OCI-LY7 (cell line): Measurements from ENCODE around the gene THSD7A. TPM values are rescaled to one million over a fixed set of nuclear protein-coding genes. Genes with fewer than 3 reads are reported as not detected.

Experiments used
- Bru-seq: library from RNA; stranded (reverse); fragments of 400-500 nt; gene quantifications from one replicate; lab custom pipeline; 2021; lab: Mats Ljungman, UMichigan
- BruChase-seq, 2 experiments: library from RNA; stranded (reverse); fragments of 400-500 nt; gene quantifications; one replicate each; lab custom pipeline; 2021; lab: Mats Ljungman, UMichigan
- BruUV-seq: library from RNA; stranded (reverse); fragments of 400-500 nt; replicated peaks from 2 replicates; lab custom pipeline; 2021; lab: Mats Ljungman, UMichigan
- CTCF ChIA-PET: fragments of 300-600 bp; sonication (Branson Sonifier 250); formaldehyde crosslinking; loops from one replicate; lab custom pipeline; 2022; ENCODE audit warnings: antibody characterized with exemption; ENCODE audit not compliant: unreplicated experiment; lab: Charles Lee
- POLR2A ChIA-PET: fragments of 300-600 bp; sonication (Branson Sonifier 250); formaldehyde crosslinking; loops from one replicate; lab custom pipeline; 2022; ENCODE audit warnings: antibody characterized with exemption; lab: Charles Lee
- DNase-seq: peaks from one replicate; pipeline ENCODE4 v3.0.0-alpha.2; 2015; ENCODE audit warnings: low spot score
- H2AFZ ChIP-seq: fragments of 200-600 bp; sonication (generic), shearing (Covaris generic); 2 replicates; pipeline ENCODE4 v1.6.1; 2014; ENCODE audit warnings: mild to moderate bottlenecking, antibody characterized with exemption, low read length, moderate library complexity
- H3K27ac ChIP-seq: fragments of 200-600 bp; sonication (generic); 2 replicates; pipeline ENCODE4 v1.5.1; 2014; ENCODE audit warnings: mixed run types, low read depth, mild to moderate bottlenecking, moderate library complexity, low read length, inconsistent platforms; ENCODE audit not compliant: poor library complexity, severe bottlenecking
- H3K36me3 ChIP-seq: fragments of 200-600 bp; sonication (generic); 2 replicates; pipeline ENCODE4 v1.6.1; 2014; ENCODE audit warnings: mild to moderate bottlenecking, antibody characterized with exemption, low read length, moderate library complexity, mixed read lengths; ENCODE audit not compliant: insufficient read depth
- H3K4me1 ChIP-seq: fragments of 200-600 bp; sonication (generic); 2 replicates; pipeline ENCODE4 v1.5.1; 2014; ENCODE audit warnings: mild to moderate bottlenecking, low read length; ENCODE audit not compliant: insufficient read depth, poor library complexity, severe bottlenecking
- H3K4me2 ChIP-seq: fragments of 200-600 bp; sonication (generic); 2 replicates; pipeline ENCODE4 v1.6.1; 2014; ENCODE audit warnings: mild to moderate bottlenecking, low read length
- H3K4me3 ChIP-seq: fragments of 200-600 bp; sonication (generic); 2 replicates; pipeline ENCODE4 v1.5.1; 2014; ENCODE audit warnings: mild to moderate bottlenecking, low read depth, low read length; ENCODE audit not compliant: poor library complexity, severe bottlenecking
- H3K79me2 ChIP-seq: fragments of 200-600 bp; sonication (generic); 2 replicates; pipeline ENCODE4 v1.6.1; 2016; ENCODE audit warnings: low read depth, mild to moderate bottlenecking, low read length, moderate library complexity, mixed read lengths; ENCODE audit not compliant: insufficient read depth
- H3K9me2 ChIP-seq: fragments of 200-600 bp; sonication (generic); 2 replicates; pipeline ENCODE4 v1.6.1; 2016; ENCODE audit warnings: mild to moderate bottlenecking, low read length, mixed read lengths; ENCODE audit not compliant: insufficient read depth
- H3K9me3 ChIP-seq: fragments of 200-600 bp; sonication (generic); 2 replicates; pipeline ENCODE4 v1.6.1; 2014; ENCODE audit warnings: mild to moderate bottlenecking, mixed run types, low read length, mixed read lengths
- H4K20me1 ChIP-seq: fragments of 200-600 bp; sonication (generic); 2 replicates; pipeline ENCODE4 v1.6.1; 2014; ENCODE audit warnings: mild to moderate bottlenecking, antibody characterized with exemption, low read length, moderate library complexity, mixed read lengths; ENCODE audit not compliant: insufficient read depth
- EZH2phosphoT487 ChIP-seq: fragments of 200-600 bp; sonication (generic); IDR thresholded peaks from 2 replicates; pipeline ENCODE4 v1.6.1; 2018; ENCODE audit warnings: low read depth, borderline replicate concordance, mild to moderate bottlenecking, mixed run types, antibody characterized with exemption, low read length, moderate library complexity, mixed read lengths
- intact Hi-C: fragments of 100-400 bp; cut with micrococcal nuclease; formaldehyde crosslinking; loops from one replicate; pipeline ENCODE4 v1.10.0; 2022; ENCODE audit not compliant: unreplicated experiment
- long read RNA-seq: library from polyadenylated mRNA; stranded (forward); transcript quantifications from one replicate; pipeline ENCODE4 v2.0.0, GENCODE V29; 2022
- total RNA-seq, 2 experiments: library from RNA; depleted of rRNA in 1 of 2; stranded (reverse); fragments of >200 nt in 1 of 2; shearing (Covaris generic) in 1 of 2; gene quantifications; 2 replicates each; pipeline ENCODE4 v1.2.3, GENCODE V29; 2014 to 2022
- TF ChIP-seq, protein P1 (sequence below): fragments of 200-600 bp; sonication (generic); conservative IDR thresholded peaks from 2 replicates; pipeline ENCODE4 v1.5.1; 2014; ENCODE audit warnings: mild to moderate bottlenecking, antibody characterized with exemption, low read length, moderate library complexity, mixed read lengths

THSD7A gene
- total RNA-seq (2014; rRNA removed; shearing (Covaris generic)) = 0.05 and 0.13 TPM in 2 replicates
- total RNA-seq (2022) = not detected in 2 replicates
- percentile 4 among the genes with signal in this experiment for Bru-seq, nascent RNA
- percentile 2 among the genes with signal in this experiment for BruChase-seq, experiment 1, labeled RNA remaining after a 6-hour chase
- BruChase-seq, experiment 2, labeled RNA remaining after a 2-hour chase = percentile 3 among the genes with signal in this experiment
- long read RNA-seq = 0 reads

DNA sequence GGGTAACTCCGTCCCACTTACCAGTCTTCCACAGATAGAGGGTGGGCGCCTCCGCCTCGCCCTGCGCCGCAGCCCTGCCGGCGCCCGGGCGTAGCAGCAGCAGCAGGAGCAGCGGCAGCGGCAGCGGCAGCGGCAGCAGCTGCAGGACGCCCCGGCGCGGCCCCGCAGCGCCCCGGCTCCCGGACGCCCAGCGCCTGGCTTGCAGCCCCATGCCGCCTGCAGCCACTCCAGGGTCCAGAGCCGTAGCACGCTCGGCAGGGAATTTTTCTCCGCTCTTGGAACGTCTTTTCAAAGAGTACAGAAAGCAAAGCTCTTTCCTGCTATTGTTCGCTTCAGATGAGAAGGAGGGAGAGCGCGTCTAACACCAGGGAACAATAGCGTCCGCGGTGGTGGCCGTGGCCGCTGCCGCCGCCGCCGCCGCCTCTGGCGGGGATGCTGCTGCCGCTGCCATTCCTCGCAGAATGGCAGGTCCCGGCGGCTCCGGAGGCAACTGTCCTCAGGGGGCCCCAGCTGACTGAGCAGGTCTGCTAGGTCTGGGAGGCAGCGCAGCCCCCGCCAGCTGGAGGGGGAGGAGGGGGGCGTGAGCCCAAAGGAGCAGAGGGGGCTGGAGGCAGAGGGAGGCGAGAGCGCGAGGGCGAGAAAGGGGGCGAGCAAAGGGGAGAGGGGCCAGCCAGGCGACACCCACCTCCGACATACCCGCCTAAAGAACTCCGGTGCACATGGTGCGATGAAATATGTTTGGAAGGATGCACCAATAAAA lies at the start of gene THSD7A:
Gene THSD7A, minus strand, starts transcription at position 463 of the 760 bp plus-strand sequence. Its CDS starts 252 bp downstream, at position 211.
- Histone ChIP-seq H3K9me2 (no peaks in the 10 kb centered on the region), H3K4me1 (no peaks in the 10 kb centered on the region), H4K20me1 (no peaks in the 10 kb centered on the region), H3K27ac (no peak within 1 kb of the TSS), H3K36me3 (no peaks in the 10 kb centered on the region), H2AFZ (no peak within 1 kb of the TSS), H3K79me2 (no peaks in the 10 kb centered on the region), H3K4me2 (no peak within 1 kb of the TSS), H3K9me3 (no peaks in the 10 kb centered on the region), H3K4me3 (no peak within 1 kb of the TSS)
- intact Hi-C loops = no loop called here
- ChIA-PET POLR2A (no interaction called here), CTCF (no interaction called here)
- BruUV-seq = no TSS peak
- no peak for TF ChIP-seq EZH2phosphoT487
- TF ChIP-seq, protein P1, sequence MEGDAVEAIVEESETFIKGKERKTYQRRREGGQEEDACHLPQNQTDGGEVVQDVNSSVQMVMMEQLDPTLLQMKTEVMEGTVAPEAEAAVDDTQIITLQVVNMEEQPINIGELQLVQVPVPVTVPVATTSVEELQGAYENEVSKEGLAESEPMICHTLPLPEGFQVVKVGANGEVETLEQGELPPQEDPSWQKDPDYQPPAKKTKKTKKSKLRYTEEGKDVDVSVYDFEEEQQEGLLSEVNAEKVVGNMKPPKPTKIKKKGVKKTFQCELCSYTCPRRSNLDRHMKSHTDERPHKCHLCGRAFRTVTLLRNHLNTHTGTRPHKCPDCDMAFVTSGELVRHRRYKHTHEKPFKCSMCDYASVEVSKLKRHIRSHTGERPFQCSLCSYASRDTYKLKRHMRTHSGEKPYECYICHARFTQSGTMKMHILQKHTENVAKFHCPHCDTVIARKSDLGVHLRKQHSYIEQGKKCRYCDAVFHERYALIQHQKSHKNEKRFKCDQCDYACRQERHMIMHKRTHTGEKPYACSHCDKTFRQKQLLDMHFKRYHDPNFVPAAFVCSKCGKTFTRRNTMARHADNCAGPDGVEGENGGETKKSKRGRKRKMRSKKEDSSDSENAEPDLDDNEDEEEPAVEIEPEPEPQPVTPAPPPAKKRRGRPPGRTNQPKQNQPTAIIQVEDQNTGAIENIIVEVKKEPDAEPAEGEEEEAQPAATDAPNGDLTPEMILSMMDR = no peak
- DNase-seq = no peak

DNA sequence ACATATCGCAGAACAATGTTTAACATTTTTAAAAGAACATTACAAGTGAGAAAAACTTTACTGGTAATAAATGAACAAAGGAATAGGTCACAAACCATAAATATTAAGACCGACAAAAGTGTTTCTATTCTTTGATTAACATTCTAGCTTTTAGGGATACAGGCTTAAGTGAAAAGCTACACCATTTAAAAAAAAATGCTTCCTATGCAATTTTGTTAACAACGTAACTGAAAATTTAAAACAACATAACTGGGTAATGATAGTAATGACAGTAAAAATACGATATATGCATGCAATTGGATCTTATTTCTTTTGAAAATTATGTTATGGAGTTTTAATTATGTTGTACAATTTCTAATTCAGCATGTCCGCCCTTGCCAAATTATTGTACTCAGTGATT lies 49.7 kb upstream of the THSD7A start:
- H3K4me1 ChIP-seq = no peaks in the 10 kb centered on the region
- no peak overlapping the region for H2AFZ ChIP-seq
- DNase-seq = no peak
- no peak for TF ChIP-seq EZH2phosphoT487
- TF ChIP-seq, protein P1 = no peak
- no peaks in the 10 kb centered on the region for H4K20me1 ChIP-seq
- H3K36me3 ChIP-seq = no peaks in the 10 kb centered on the region
- no peak overlapping the region for H3K27ac ChIP-seq
- H3K4me3 ChIP-seq = no peak overlapping the region
- no peaks in the 10 kb centered on the region for H3K9me2 ChIP-seq
- CTCF ChIA-PET = no interaction called here
- intact Hi-C loops = no loop called here
- no peaks in the 10 kb centered on the region for H3K9me3 ChIP-seq
- H3K79me2 ChIP-seq = no peaks in the 10 kb centered on the region
- no peak overlapping the region for H3K4me2 ChIP-seq
- POLR2A ChIA-PET = no interaction called here
- BruUV-seq = no TSS peak

- no peaks in the 10 kb centered on the region for H3K4me1 ChIP-seq
- no TSS peak for BruUV-seq
- H3K27ac ChIP-seq = no peak overlapping the region
- H3K9me3 ChIP-seq = no peaks in the 10 kb centered on the region
- POLR2A ChIA-PET = no interaction called here
- no peaks in the 10 kb centered on the region for H3K79me2 ChIP-seq
- no peak overlapping the region for H3K4me2 ChIP-seq
- TF ChIP-seq, protein P1 = no peak
- TF ChIP-seq EZH2phosphoT487 = no peak
- H4K20me1 ChIP-seq = no peaks in the 10 kb centered on the region
- intact Hi-C loops = no loop called here
- H3K9me2 ChIP-seq = no peaks in the 10 kb centered on the region
- CTCF ChIA-PET = no interaction called here
- H3K36me3 ChIP-seq = no peaks in the 10 kb centered on the region
- no peak for DNase-seq
- no peak overlapping the region for H2AFZ ChIP-seq
- H3K4me3 ChIP-seq = no peak overlapping the region
These were observed 43.6 kb upstream of the THSD7A start for GRCh38 chr7:11875635-11876034.
